ENCODE results near the gene RTN4R. TPM values are rescaled to one million over a fixed set of nuclear protein-coding genes. Genes with fewer than 3 reads are reported as not detected.
A peak's percentile ranks its signal among the peaks of the same experiment; 100 is the strongest.
"Not testable (repeated sequence)": the region's sequence is repeated elsewhere in the genome, so short reads cannot be mapped to it uniquely, and the experiment has no call there.

RTN4R gene
- total and polyA plus RNA-seq, 9 of the 15 experiments (the other 6 are each of a cell fraction or from before 2014, with no cell fraction given) = 0.04 to 2.8 (median 1.4) TPM; not detected in 3

- WGBS (ENCODE audit: insufficient coverage, low coverage, missing lambda C conversion rate) = 68% methylated on average over 12 of the region's 12 CpGs
Observed at GRCh38 chr22:20314741-20315336, 46.7 kb upstream of the RTN4R start.

More at GRCh38 chr22:20314741-20315336, 46.7 kb upstream of the RTN4R start:
- H3K79me2 ChIP-seq (ENCODE audit: control insufficient read depth, insufficient read depth, low read length) = peaks cover 18% of the 10 kb centered on the region
- H3K9me3 ChIP-seq (replicated peaks; ENCODE audit: control insufficient read depth, insufficient read depth, low read depth, low read length); CTCF ChIA-PET (ENCODE audit: low intra/inter-chr PET ratio); H3K9me1 ChIP-seq (ENCODE audit: control insufficient read depth, insufficient read depth, low read length); H3K9ac ChIP-seq (ENCODE audit: insufficient read depth in 1 of 2, low read depth in 2 of 2, low read length in 2 of 2); BruUV-seq (replicated peaks); H3K27me3 ChIP-seq (ENCODE audit: control insufficient read depth in 2 of 2, insufficient read depth in 2 of 2, low read length in 2 of 2); H3K4me3 ChIP-seq; intact Hi-C loops (cut with micrococcal nuclease); H2AFZ ChIP-seq (ENCODE audit: low read depth, low read length); H3K27ac ChIP-seq (ENCODE audit: extremely low read depth, low read depth, low read length); H3K4me2 ChIP-seq (ENCODE audit: insufficient read depth, low read length); ATAC-seq; H3K36me3 ChIP-seq (ENCODE audit: control insufficient read depth, insufficient read depth, low read length); FAIRE-seq: not testable (repeated sequence)
- POLR2A ChIA-PET = interaction anchor here (1.3 kb wide), 1 partner anchor 19 kb away, joined by 3 read pairs; no protein-coding TSS in a partner anchor
- peaks cover 21 to 46% of the 10 kb centered on the region in 2 experiments for H3K4me1 ChIP-seq (replicated peaks in 1 of 2; ENCODE audit: control insufficient read depth in 2 of 2, insufficient read depth in 2 of 2, low read length in 2 of 2)
- DNase-seq (ENCODE audit: extremely low read depth in 1 of 4, low spot score in 3 of 4) = peak in 1 of 4 experiments; percentile 1
- TF ChIP-seq ZNF277 (CRISPR knock-in tag; IDR thresholded peaks at IDR 0.05; ENCODE audit: borderline replicate concordance) (0 out of 2 replicates have a peak, but pooled peaks have one; percentile 25), HMGXB4 (CRISPR knock-in tag; IDR thresholded peaks at IDR 0.05) (0 out of 2 replicates have a peak, but pooled peaks have one; percentile 15), PURB (CRISPR knock-in tag; IDR thresholded peaks at IDR 0.05; ENCODE audit: low read depth) (peak; percentile 95; the same call in 1 of the 2 replicates), RBFOX2 (IDR thresholded peaks at IDR 0.05; ENCODE audit: low read depth, low read length) (peak; percentile 11; the same call in 1 of the 2 replicates), E2F4 (CRISPR knock-in tag; IDR thresholded peaks at IDR 0.05; ENCODE audit: low read depth) (0 out of 2 replicates have a peak, but pooled peaks have one; percentile 38), HNRNPL (IDR thresholded peaks at IDR 0.05; ENCODE audit: low read depth, low read length) (0 out of 2 replicates have a peak, but pooled peaks have one; percentile 65), THAP12 (CRISPR knock-in tag; IDR thresholded peaks at IDR 0.05) (peak; percentile 5; the same call in 1 of the 2 replicates)
- peaks cover 21% of the 10 kb centered on the region for H4K20me1 ChIP-seq (replicated peaks; ENCODE audit: control insufficient read depth, insufficient read depth, low read length)
- in situ Hi-C loops (cut with MboI) = loop anchor here (5.0 to 25.0 kb wide), 2 partner anchors 1398 to 1903 kb away; no protein-coding TSS in a partner anchor

Measured in K562 (cell line).